WTC11 (cell line): ENCODE results near the gene SLC5A2. TPM values are rescaled to one million over a fixed set of nuclear protein-coding genes. Genes with fewer than 3 reads are reported as not detected.

Experiments
- AFF4 ChIP-seq: sonication (generic); formaldehyde crosslinking; IDR thresholded peaks from 2 replicates; pipeline ENCODE4 v1.8.1; 2023; ENCODE audit warnings: mild to moderate bottlenecking, missing genetic modification reagents, borderline replicate concordance
- ATF1 ChIP-seq: sonication (generic); formaldehyde crosslinking; IDR thresholded peaks from 2 replicates; pipeline ENCODE4 v1.8.1; 2023; ENCODE audit warnings: mild to moderate bottlenecking, moderate library complexity, missing genetic modification reagents
- ATF2 ChIP-seq: sonication (generic); formaldehyde crosslinking; IDR thresholded peaks from 2 replicates; pipeline ENCODE4 v1.8.1; 2022; ENCODE audit warnings: low read depth, missing genetic modification reagents, borderline replicate concordance
- ATF3 ChIP-seq: sonication (generic); formaldehyde crosslinking; conservative IDR thresholded peaks from 2 replicates; pipeline ENCODE4 v1.8.1; 2022; ENCODE audit warnings: mild to moderate bottlenecking, missing genetic modification reagents
- CREM ChIP-seq: sonication (generic); formaldehyde crosslinking; IDR thresholded peaks from 2 replicates; pipeline ENCODE4 v1.8.1; 2022; ENCODE audit warnings: mild to moderate bottlenecking, missing genetic modification reagents, moderate library complexity
- HMGA2 ChIP-seq: fragments of 250-450 bp; sonication (Bioruptor Pico); IDR thresholded peaks from 2 replicates; pipeline ENCODE4 v1.4.0; 2021; ENCODE audit warnings: mild to moderate bottlenecking, moderate library complexity
- HMGXB4 ChIP-seq: sonication (generic); formaldehyde crosslinking; IDR thresholded peaks from 2 replicates; pipeline ENCODE4 v1.8.1; 2023; ENCODE audit warnings: mild to moderate bottlenecking, moderate library complexity, missing genetic modification reagents
- KAT7 ChIP-seq: sonication (generic); formaldehyde crosslinking; IDR thresholded peaks from 2 replicates; pipeline ENCODE4 v1.8.1; 2023; ENCODE audit warnings: missing genetic modification reagents, mild to moderate bottlenecking, borderline replicate concordance
- PRDM15 ChIP-seq: sonication (generic); formaldehyde crosslinking; IDR thresholded peaks from 2 replicates; pipeline ENCODE4 v1.8.0; 2022; ENCODE audit warnings: missing genetic modification reagents
- ZBTB21 ChIP-seq: sonication (generic); formaldehyde crosslinking; IDR thresholded peaks from 2 replicates; pipeline ENCODE4 v1.8.1; 2023; ENCODE audit warnings: mild to moderate bottlenecking, missing genetic modification reagents, borderline replicate concordance
- ZNF121 ChIP-seq: sonication (generic); formaldehyde crosslinking; IDR thresholded peaks from 2 replicates; pipeline ENCODE4 v1.8.0; 2023; ENCODE audit warnings: missing genetic modification reagents
- ZNF425 ChIP-seq: fragments of 250-450 bp; sonication (Bioruptor Pico); conservative IDR thresholded peaks from 2 replicates; pipeline ENCODE4 v1.9.0; 2021; ENCODE audit warnings: mild to moderate bottlenecking
- total RNA-seq: library from RNA; stranded (reverse); gene quantifications from 3 replicates; pipeline ENCODE4 v1.2.3, GENCODE V29; 2021

Gene SLC5A2
- total RNA-seq, 1 experiment from 2014 or later, result 0.83 TPM

DNA sequence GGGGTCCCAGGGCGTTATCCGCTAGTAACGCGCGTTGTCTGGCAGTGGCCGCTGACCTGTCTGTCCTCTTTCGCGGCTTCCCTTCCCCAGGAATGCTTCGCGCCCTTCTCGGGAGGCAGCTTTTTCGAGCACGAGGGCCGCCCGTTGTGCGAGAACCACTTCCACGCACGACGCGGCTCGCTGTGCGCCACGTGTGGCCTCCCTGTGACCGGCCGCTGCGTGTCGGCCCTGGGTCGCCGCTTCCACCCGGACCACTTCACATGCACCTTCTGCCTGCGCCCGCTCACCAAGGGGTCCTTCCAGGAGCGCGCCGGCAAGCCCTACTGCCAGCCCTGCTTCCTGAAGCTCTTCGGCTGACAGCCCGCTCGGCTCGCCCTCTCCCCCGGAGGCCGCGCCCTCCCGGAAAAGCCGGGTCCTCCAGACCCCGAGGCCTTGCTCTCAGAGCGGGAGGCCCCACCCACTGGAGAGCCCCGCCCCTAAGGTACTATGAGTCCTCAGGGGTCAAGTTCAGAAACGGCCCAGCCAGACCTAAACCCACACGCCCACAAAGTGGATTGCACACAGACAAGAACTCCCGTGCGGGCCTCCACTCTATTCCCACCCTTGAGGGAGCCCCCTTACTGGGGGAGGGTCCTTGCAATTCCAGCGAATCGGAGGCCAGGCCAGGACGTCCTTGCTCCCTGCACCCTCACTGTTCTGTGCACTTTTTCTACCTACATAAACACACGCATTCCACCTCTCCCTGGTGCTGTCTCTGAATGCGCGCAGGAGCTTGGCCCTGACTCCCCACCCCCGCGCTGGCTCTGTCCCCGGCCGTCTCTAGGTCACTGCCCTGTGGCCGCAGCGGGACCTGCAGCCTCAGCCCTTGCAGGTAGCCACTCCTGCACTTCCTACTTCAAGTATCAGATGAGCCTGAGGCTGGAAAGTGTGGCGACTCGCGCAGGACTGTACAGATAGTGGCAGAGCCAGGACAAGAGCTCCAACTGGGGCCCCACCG, 5.4 kb upstream of the SLC5A2 start (continued):
- TF ChIP-seq HMGXB4 (no peak), ZNF121 (CRISPR knock-in tag) (no peak), CREM (CRISPR knock-in tag) (0 out of 2 replicates have a peak, but pooled peaks have one; percentile 35), ZBTB21 (CRISPR knock-in tag) (no peak), PRDM15 (CRISPR knock-in tag) (peak; percentile 51), ZNF425 (CRISPR knock-in tag) (no peak), ATF2 (CRISPR knock-in tag) (no peak), ATF3 (CRISPR knock-in tag) (no peak), AFF4 (CRISPR knock-in tag) (no peak), KAT7 (CRISPR knock-in tag) (no peak), ATF1 (no peak), HMGA2 (CRISPR knock-in tag) (no peak)
- TF ChIP-seq, all 79 proteins: peak for 7
